BJ (cell line): ENCODE results near the gene MAPRE2. TPM values are rescaled to one million over a fixed set of nuclear protein-coding genes. Genes with fewer than 3 reads are reported as not detected.

Experiments used
- CTCF ChIA-PET: fragments of 350-600 bp; formaldehyde crosslinking; extraction: SDS; loops from one replicate; lab custom pipeline; 2021; ENCODE audit warnings: antibody characterized with exemption, inconsistent platforms; lab: Yijun Ruan, JAX
- POLR2A ChIA-PET: fragments of 300-600 bp; sonication (Branson Sonifier 250); formaldehyde crosslinking; extraction: SDS; loops from one replicate; lab custom pipeline; 2021; ENCODE audit warnings: antibody characterized with exemption; lab: Charles Lee
- DNase-seq: peaks from one replicate; pipeline ENCODE4 v3.0.0-alpha.2; 2011; ENCODE audit warnings: low read depth
- H3K27me3 ChIP-seq: 2 replicates; pipeline ENCODE4 v1.6.0; 2011; ENCODE audit warnings: low read length; ENCODE audit not compliant: control insufficient read depth, insufficient read depth
- H3K36me3 ChIP-seq: 2 replicates; pipeline ENCODE4 v1.5.1; 2011; ENCODE audit warnings: low read length; ENCODE audit not compliant: control insufficient read depth, insufficient read depth
- H3K4me3 ChIP-seq: 2 replicates; pipeline ENCODE4 v1.5.1; 2011; ENCODE audit warnings: low read depth, mild to moderate bottlenecking, control low read depth, low read length
- CTCF ChIP-seq: IDR thresholded peaks from 2 replicates; pipeline ENCODE4 v1.5.1; 2011; ENCODE audit warnings: low read depth, mild to moderate bottlenecking, control low read depth, inconsistent platforms, low read length, moderate library complexity; ENCODE audit not compliant: insufficient read depth
- polyA plus RNA-seq: library from polyadenylated mRNA; depleted of rRNA; stranded (reverse); fragments of >200 nt; gene quantifications from 2 replicates; pipeline ENCODE4 v1.2.3, GENCODE V29; 2011

Gene MAPRE2
- polyA plus RNA-seq, 1 experiment: 23.8 TPM

GRCh38 chr18:35075132-35075531, 33.9 kb downstream of the MAPRE2 start:
- DNase-seq: no peak
- POLR2A ChIA-PET: no interaction called here
- no peaks in the 10 kb centered on the region for H3K36me3 ChIP-seq
- CTCF ChIA-PET: no interaction called here
- no peaks in the 10 kb centered on the region for H3K27me3 ChIP-seq
- no peak overlapping the region for H3K4me3 ChIP-seq
- no peak for TF ChIP-seq CTCF

GRCh38 chr18:35076135-35076924, 35.1 kb downstream of the MAPRE2 start:
- ChIA-PET CTCF (no interaction called here), POLR2A (no interaction called here)
- H3K36me3 ChIP-seq: no peaks in the 10 kb centered on the region
- no peak overlapping the region for H3K4me3 ChIP-seq
- no peaks in the 10 kb centered on the region for H3K27me3 ChIP-seq
- peak; percentile 30 for DNase-seq
- no peak for TF ChIP-seq CTCF

GRCh38 chr18:35077937-35078336, 36.7 kb downstream of the MAPRE2 start:
- POLR2A ChIA-PET: no interaction called here
- no peak for TF ChIP-seq CTCF
- Histone ChIP-seq H3K4me3 (no peak overlapping the region), H3K36me3 (no peaks in the 10 kb centered on the region), H3K27me3 (no peaks in the 10 kb centered on the region)
- CTCF ChIA-PET: no interaction called here
- no peak for DNase-seq

DNA sequence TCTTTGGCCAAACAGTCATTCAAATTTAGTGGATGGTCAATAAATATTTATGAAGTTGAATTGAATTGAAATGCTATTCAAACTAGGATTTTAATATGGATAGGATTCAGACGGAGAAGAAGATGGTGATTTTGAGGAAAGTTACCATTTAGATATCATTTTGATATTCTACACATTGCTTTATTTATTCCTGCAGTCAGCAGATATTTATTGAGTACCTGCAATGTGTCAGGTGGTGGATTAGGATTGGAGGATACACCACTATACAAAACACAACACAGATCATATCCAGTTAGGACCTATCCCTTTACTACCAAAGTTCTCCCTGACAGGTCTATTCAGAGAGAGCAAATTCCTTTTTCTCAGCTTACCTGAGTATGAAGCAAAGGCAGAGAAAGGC, 38.8 kb downstream of the MAPRE2 start:
- POLR2A ChIA-PET: no interaction called here
- Histone ChIP-seq H3K4me3 (no peak overlapping the region), H3K27me3 (no peaks in the 10 kb centered on the region), H3K36me3 (no peaks in the 10 kb centered on the region)
- no peak for TF ChIP-seq CTCF
- no peak for DNase-seq
- CTCF ChIA-PET: interaction anchor here (0.9 to 2.2 kb wide), 2 partner anchors 16 to 64 kb away, joined by 3 to 6 read pairs; no protein-coding TSS in a partner anchor

- no peak for TF ChIP-seq CTCF
- CTCF ChIA-PET: interaction anchor here (0.8 kb wide), 1 partner anchor 11 kb away, joined by 3 read pairs; no protein-coding TSS in a partner anchor
- POLR2A ChIA-PET: no interaction called here
- no peaks in the 10 kb centered on the region for H3K36me3 ChIP-seq
- H3K4me3 ChIP-seq: no peak overlapping the region
- no peak for DNase-seq
- no peaks in the 10 kb centered on the region for H3K27me3 ChIP-seq
These were observed 42.0 kb downstream of the MAPRE2 start for GRCh38 chr18:35083174-35083712.
